K562 (cell line): ENCODE measurements around the gene PODXL. TPM values are rescaled to one million over a fixed set of nuclear protein-coding genes. Genes with fewer than 3 reads are reported as not detected.

Experiments
- CBX1 ChIP-seq: sonication (generic); IDR thresholded peaks from 2 replicates; pipeline ENCODE4 v1.6.1; 2016; ENCODE audit warnings: antibody characterized with exemption, low read depth, mild to moderate bottlenecking
- CHD4 ChIP-seq: fragments of 200-600 bp; sonication (generic); IDR thresholded peaks from 3 replicates; pipeline ENCODE4 v1.6.1; 2012; ENCODE audit warnings: low read depth, mild to moderate bottlenecking, mixed read lengths, low read length, inconsistent platforms; ENCODE audit not compliant: insufficient read depth, insufficient replicate concordance, poor library complexity, severe bottlenecking
- DACH1 ChIP-seq: fragments of 450-650 bp; IDR thresholded peaks from 2 replicates; pipeline ENCODE4 v1.6.1; 2018; ENCODE audit not compliant: partially characterized antibody
- ELK1 ChIP-seq: sonication (generic); formaldehyde crosslinking; IDR thresholded peaks from 2 replicates; pipeline ENCODE4 v1.8.1; 2022; ENCODE audit warnings: missing genetic modification reagents
- JUN ChIP-seq, 2 experiments: sonication (generic) in 1 of 2; formaldehyde crosslinking in 1 of 2; IDR thresholded peaks; 2 replicates each; pipeline versions ENCODE4 v1.6.1 to v1.8.0; 2012 to 2022; ENCODE audit warnings: borderline replicate concordance in 2 of 2, mild to moderate bottlenecking in 2 of 2, improper control_type of control experiment in 1 of 2, low read depth in 1 of 2, low read length in 1 of 2, missing genetic modification reagents in 1 of 2
- MGA ChIP-seq: fragments of 450-650 bp; IDR thresholded peaks from 2 replicates; pipeline ENCODE4 v1.6.1; 2016; ENCODE audit warnings: mild to moderate bottlenecking, moderate library complexity
- MIER1 ChIP-seq: fragments of 450-650 bp; IDR thresholded peaks from 2 replicates; pipeline ENCODE4 v1.6.1; 2016; ENCODE audit warnings: antibody characterized with exemption, mild to moderate bottlenecking, low read depth
- PPARD ChIP-seq: fragments of 250-450 bp; sonication (Bioruptor Pico); IDR thresholded peaks from 2 replicates; pipeline ENCODE4 v1.8.0; 2022; ENCODE audit warnings: inconsistent platforms, mild to moderate bottlenecking, moderate library complexity
- SIN3B ChIP-seq: fragments of 450-650 bp; IDR thresholded peaks from 2 replicates; pipeline ENCODE4 v1.6.1; 2017; ENCODE audit warnings: low read depth, mild to moderate bottlenecking, moderate library complexity
- TGIF2 ChIP-seq: sonication (generic); formaldehyde crosslinking; IDR thresholded peaks from 2 replicates; pipeline ENCODE4 v1.8.1; 2022; ENCODE audit warnings: mild to moderate bottlenecking, missing genetic modification reagents, moderate library complexity
- THRB ChIP-seq: fragments of 450-650 bp; formaldehyde crosslinking; conservative IDR thresholded peaks from 2 replicates; pipeline ENCODE4 v1.4.0; 2022; ENCODE audit warnings: mild to moderate bottlenecking, missing genetic modification characterization
- ZNF507 ChIP-seq: conservative IDR thresholded peaks from 2 replicates; pipeline ENCODE4 v1.6.1; 2017; ENCODE audit warnings: missing genetic modification characterization, missing compliant biosample characterization
- polyA plus RNA-seq, 8 experiments: library from polyadenylated mRNA; depleted of rRNA in 4 of 8; stranded (reverse) in 5 of 8; unstranded in 3 of 8; fragments of >200 nt; fragmentation: Nextera tagmentation in 2 of 8; fragmentation: Illumina TruSeq in 1 of 8; extraction: Ambion mirVana in 2 of 8; extraction: Trizol in 1 of 8; gene quantifications; 2 replicates each; pipeline versions ENCODE4 v1.2.1 to v1.2.3, GENCODE V29; 2011 to 2014; ENCODE audit warnings: inconsistent platforms in 1 of 8, missing spikeins in 1 of 8
- total RNA-seq, 7 experiments: library from RNA; depleted of rRNA in 6 of 7; stranded (reverse); fragments of >200 nt in 6 of 7; fragmentation: Illumina TruSeq in 2 of 7; extraction: Trizol in 2 of 7; gene quantifications; 2 replicates each; pipeline versions ENCODE4 v1.2.1 to v1.2.3, GENCODE V29; 2011 to 2021; ENCODE audit warnings: low replicate concordance in 1 of 7

The PODXL gene
- total and polyA plus RNA-seq, 9 of the 15 experiments (the other 6 are each of a cell fraction or from before 2014, with no cell fraction given), result 0.01 to 0.73 (median 0.07) TPM

- no peak for TF ChIP-seq SIN3B
- TF ChIP-seq CHD4, result no peak
- TF ChIP-seq THRB (CRISPR knock-in tag), result 0 out of 2 replicates have a peak, but pooled peaks have one; percentile 16
- TF ChIP-seq DACH1, result no peak
- no peak for TF ChIP-seq PPARD (CRISPR knock-in tag)
- TF ChIP-seq JUN (IDR thresholded peaks at IDR 0.05; ENCODE audit: borderline replicate concordance, low read depth, low read length), result peak; percentile 93
- peak; percentile 91; the same call in 1 of the 2 replicates for TF ChIP-seq JUN (CRISPR knock-in tag; IDR thresholded peaks at IDR 0.05; ENCODE audit: borderline replicate concordance)
- TF ChIP-seq MGA, result no peak
- TF ChIP-seq CBX1, result no peak
- TF ChIP-seq ZNF507 (tag), result no peak
- no peak for TF ChIP-seq MIER1
- no peak for TF ChIP-seq TGIF2 (CRISPR knock-in tag)
- TF ChIP-seq ELK1 (CRISPR knock-in tag), result no peak
These were observed 43.0 kb downstream of the PODXL start (continued) for GRCh38 chr7:131513245-131514061.
